ENCODE data around the gene ENDOU.

The ENDOU gene, protein sequence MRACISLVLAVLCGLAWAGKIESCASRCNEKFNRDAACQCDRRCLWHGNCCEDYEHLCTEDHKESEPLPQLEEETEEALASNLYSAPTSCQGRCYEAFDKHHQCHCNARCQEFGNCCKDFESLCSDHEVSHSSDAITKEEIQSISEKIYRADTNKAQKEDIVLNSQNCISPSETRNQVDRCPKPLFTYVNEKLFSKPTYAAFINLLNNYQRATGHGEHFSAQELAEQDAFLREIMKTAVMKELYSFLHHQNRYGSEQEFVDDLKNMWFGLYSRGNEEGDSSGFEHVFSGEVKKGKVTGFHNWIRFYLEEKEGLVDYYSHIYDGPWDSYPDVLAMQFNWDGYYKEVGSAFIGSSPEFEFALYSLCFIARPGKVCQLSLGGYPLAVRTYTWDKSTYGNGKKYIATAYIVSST

GRCh38 chr12:47725091-47725772, at the start of gene ENDOU:
TSS of gene ENDOU (minus strand) at chr12:47725490. CDS start at chr12:47725413, 77 bp downstream.
- DNase-seq, result no peak

DNA sequence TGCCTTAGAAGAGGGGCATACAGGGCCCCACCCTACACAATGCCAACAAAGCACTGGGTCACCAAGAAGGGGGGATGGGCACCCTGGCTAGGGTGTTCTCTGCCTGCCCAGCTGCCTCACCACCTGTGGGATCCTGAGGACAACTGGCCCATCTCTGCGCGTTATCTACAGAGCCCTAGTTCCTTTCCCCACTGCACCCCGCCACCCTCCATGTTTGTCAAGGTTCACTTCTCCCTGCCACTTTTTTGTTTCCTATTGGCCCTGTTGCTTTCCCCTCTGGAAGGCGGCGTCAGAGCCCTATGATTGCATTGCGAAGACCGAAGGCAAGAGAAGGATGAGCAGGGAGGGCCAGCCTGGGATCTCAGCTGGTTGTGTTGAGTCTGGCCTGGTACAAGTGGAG, 49.4 kb upstream of the ENDOU start:
- DNase-seq, result peak; percentile 24

DNA sequence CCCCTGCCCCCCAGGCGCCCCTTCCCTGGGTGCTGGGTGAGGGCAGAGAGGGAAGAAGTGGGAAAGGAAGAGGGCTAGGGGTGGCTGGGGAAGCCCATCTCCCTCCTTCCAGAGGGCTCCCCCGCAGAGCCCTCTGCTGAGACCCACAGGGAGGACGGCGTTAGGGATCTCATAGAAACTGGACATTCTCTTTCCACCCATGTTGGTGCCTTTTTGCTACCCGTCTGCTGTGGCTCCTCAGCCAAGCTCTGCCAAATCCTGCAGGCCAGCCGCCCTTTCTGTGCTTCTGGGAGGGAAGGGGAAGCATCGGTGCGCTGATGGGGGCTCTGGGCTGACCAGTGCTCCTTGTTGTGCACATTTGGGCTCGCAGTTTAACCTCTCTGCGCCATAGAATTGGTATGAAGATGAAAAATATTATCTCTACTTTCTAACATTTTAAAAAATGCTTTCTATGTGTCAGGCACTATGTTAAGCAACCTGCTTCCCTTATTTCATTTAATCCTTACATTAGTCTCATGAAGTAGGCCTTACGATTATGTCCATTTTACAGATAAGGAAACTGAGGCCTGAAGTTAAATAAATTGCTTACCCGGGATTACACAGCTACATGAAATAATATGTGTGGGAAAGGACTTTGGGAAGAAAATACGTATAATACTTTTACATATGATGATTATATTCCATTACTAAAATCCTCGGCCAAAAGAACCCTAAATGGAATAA, 48.7 kb upstream of the ENDOU start:
- no peak for DNase-seq

- DNase-seq, result peak; percentile 72
Observed at GRCh38 chr12:47773062-47773857, 48.0 kb upstream of the ENDOU start, which contains the start of gene SLC48A1. TSS of gene SLC48A1 (plus strand) at chr12:47773238. CDS start at chr12:47773305, 67 bp downstream.

DNA sequence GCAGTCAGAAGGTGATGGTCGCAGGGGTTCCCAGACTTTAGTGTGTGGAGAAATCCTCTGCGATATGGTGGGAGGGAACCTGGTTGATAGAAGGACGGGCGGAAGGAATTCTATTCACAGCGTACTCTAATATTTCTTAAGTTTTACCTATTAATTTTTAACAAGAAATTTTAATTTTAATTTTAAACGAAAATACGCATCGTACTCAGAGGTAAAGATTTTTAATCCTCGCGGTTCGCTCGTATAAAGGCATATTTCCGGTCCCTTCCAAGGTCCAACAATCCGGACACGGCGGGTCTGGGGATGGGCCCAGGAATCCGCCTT, 47.4 kb upstream of the ENDOU start:
- no peak for DNase-seq

DNA sequence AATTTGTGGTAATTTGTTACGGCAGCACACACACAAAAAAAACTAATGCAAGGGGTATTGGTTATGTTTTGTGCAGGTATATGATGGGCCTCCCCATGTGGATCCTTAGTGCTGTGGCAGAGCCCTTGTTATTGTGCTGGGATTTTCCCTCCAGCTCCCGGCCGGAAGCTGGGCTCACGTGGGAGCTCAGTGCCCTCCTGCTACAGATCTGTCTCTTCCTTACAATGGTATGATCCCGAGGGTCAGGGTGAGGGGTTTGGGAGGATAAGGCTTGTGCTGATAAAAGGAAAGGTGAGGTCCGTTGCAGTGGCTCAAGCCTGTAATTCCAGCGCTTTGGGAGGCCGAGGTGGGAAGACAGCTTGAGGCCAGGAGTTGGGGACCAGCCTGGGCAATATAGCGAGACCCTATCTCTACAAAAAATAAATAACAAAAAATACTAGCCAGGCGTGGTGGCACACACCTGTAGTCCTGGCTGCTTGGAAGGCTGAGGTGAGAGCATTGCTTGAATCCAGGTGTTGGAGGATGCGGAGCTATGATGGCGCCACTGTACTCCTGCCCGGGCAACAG, 46.9 kb upstream of the ENDOU start:
- no peak for DNase-seq

- DNase-seq, result no peak
Observed at GRCh38 chr12:47771304-47771703, 46.0 kb upstream of the ENDOU start.

- no peak for DNase-seq
Observed at GRCh38 chr12:47770086-47770726, 44.9 kb upstream of the ENDOU start.

DNA sequence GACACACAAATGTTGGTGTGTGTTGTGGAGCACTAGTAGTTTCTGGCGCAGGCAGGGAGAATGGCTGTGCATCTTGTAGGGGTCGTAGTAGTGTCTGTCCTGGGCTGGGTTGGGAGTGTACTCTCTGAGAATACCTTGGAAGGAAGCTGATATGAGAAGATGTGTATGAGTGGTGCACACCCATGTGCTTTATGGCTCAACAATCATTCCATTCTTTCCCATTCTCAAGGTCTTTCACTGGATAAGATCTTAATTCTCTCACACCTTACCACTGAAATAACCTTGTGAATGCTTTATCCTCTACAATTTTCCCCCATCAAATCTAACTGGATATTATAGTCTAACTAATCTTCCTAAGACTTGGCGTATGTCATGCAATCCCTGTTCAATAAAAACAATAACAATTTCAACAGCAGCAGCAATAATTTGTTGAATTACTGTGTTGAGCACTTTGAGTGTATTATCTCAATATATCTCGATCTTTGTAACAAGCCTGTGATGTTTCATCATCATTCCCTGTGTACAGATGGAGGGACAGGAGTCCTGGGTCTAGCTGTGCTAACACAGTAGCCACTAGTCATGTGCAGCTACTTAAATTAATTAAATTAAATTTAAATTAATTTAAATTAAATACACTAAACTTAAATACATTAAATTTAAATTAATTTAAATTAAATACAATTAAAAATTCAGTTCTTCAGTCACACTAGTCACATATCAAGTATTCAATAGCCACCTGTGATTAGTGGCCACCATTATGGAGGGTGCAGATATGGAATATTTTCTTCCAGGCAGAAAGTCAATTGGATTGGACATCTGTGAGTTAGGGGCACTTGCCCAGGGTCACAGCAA, 44.2 kb upstream of the ENDOU start:
- no peak for DNase-seq

DNA sequence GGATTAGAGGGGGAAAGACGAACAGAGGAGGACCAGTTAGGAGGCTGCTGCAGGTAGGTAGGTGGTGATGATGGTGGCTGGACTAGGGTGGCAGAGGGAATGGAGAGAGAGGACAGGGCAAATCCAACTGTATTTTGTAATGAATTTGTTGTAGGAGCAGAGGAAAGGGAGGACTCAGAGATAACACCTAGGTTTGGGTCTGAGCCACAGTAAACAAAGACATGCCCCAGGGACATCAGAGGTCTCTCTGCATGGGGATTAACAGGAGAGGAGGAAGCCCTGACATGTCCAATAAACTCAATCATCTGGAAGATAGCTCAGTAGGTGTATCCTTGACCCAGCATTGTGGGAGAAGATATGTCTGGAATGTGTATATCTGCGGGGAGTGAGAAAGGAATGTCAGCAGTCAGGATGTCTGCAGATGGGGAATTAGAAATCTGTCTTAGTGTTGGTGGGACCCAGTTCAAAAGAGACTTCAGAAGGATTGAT, 43.1 kb upstream of the ENDOU start:
- no peak for DNase-seq

DNA sequence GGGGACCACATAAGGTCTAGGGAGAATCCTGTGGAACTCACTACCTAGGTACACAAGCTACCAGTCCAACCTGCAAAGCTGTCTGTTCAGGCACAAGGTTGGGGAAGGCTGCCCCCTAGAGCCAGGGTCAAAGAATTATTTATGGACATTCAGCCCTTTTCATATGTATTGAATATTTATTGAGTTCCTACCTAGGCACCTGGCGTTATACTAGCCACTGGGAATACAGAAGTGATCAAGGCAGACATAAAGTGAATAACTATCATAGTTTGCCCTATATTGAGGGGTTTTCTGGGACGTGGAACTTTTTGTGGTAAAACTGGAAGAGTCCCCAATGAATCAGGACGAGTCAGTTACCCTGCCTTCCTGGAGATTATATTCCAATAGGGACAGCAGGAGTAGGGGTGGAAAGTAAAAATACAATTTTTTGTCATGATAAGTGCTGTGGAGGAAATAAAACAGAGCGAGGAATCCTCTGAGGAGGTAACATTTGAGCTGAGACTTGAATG, 42.0 kb upstream of the ENDOU start:
- no peak for DNase-seq

GRCh38 chr12:47766502-47767215, 41.4 kb upstream of the ENDOU start:
- no peak for DNase-seq

DNA sequence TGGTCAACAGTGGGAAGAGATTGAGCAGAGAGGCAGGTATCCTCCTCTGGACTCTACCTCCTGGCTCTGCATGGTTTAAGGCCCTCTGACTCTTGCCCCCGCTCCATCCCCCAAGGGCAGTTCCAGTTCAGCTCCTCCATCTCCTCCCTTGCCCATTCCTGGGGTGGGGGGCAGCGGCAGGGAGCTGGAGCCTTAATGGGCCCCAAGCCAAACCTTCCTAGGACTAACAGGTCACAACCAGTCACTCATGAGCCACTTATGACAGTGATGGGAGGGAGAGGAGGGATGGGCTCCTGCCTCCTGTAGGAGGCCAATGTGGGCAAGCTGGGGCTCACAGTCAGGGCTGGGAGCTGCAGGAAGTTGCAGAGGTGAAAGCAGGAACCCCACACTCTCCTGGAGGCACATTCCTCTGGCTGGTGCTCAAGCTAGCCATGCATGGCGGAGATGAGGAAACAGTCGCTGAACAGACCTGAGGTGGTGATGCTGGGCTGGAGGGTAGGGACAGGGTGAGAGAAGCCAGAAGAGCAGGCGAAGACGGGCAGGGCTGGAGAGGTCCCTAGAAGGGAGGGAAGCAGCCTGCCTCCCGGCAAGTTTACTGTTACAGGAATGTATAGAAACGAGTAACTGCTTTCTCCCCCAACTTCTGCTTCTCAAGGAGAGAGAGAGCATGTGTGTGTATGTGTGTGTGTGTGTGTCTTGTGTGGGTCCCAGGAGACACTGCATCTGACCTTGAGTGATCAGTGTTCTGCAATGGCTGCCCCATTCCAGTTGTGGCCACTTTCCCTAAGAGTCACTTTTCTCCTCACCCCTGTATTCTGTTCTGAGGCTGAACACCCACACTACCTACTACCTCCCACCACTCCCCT, 38.4 kb upstream of the ENDOU start:
- no peak for DNase-seq

DNA sequence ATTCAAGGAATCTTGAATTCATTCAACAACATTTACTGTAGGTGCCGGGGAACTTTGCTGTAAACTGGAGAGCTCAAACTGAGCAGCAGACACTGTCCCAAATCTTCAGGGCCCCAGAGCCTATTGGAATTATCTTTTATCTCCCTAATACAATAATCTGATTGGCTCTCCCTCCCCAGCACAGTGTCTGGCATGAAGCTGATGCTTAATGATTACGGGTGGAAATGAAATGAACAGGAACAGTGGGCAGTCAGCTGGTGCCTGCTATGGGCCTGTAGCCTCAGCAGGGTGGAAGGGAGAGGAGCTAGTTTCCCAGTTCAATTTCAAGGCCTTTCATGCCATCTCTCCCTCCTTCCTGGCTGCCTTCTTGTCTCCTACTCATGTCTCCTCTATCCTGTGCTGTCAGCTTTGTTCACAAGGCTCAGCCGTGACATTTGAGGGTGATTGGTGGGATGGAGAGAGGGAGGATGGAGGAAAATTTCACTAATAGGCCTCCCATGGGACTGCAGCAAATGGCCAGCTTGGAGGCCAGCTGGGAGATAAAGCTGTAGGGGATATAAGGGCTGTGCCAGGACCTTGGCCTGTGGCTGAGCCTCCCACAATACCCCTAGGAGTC, 37.7 kb upstream of the ENDOU start:
- no peak for DNase-seq

GRCh38 chr12:47758834-47759690, 33.8 kb upstream of the ENDOU start, which contains the start of gene RAPGEF3:
TSS of gene RAPGEF3 (minus strand) at chr12:47758880. CDS start at chr12:47758556, 324 bp downstream.
- DNase-seq, result peak; percentile 88

DNA sequence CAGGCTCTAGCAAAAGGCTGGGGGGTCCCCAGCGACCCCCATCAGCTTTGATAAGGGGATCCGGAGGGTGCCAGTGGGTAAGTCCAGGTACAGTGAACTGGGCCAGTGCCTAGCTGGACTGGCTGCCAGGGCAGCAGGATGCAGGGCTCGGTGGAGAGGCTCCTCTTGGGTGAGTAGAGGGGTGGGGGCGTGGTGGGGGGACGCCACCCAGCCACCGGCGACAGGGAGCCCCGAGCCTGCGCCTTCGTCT, 33.2 kb upstream of the ENDOU start:
- DNase-seq, result no peak

- DNase-seq, result no peak
Observed at GRCh38 chr12:47757840-47758583, 32.7 kb upstream of the ENDOU start.

Measured in left hindlimb (tissue), 1 donor.